ENCODE results near the gene GOLPH3.
"Not testable (repeated sequence)": the region's sequence is repeated elsewhere in the genome, so short reads cannot be mapped to it uniquely, and the experiment has no call there.

The GOLPH3 gene

GRCh38 chr5:32174011-32174870 lies at the start of gene GOLPH3:
TSS of gene GOLPH3 (minus strand) at chr5:32174319. CDS start at chr5:32174034, 285 bp downstream.
- peak; percentile 78 for DNase-seq (ENCODE audit: low spot score)

DNA sequence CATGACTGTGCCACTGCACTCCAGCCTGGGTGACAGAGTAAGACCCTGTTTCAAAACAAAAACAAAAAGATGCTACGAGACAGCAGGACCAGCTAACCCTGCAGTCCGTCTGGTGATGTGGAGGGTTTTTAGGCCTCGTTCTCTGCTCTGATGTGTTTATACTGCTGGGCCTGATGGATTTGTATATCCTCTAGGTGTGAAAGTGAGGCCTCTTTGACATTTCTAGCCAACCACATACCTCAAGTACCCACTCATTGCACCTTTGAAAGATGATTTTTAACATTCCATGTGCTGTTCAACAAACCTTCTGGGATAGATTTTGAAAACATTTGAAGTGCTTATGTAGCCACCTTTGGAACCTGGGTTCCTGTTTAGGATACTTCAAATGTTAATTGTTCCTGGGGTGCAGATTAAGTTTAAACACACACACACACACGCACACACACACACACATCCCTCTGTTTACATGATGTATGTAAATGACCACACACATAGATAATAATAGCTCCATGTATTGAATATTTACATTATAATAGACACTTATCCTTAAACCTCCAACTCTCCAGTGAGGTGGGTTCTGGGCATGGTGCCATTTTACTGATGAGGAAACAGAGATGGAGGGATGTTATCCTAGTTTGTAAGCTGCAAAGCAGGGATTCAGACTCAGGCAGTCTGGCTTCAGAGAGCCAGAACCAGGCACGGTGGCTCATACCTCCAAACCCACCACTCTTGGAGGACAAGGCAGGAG lies 48.8 kb upstream of the GOLPH3 start:
- DNase-seq (ENCODE audit: low spot score) = no peak

GRCh38 chr5:32217886-32218396 lies 43.8 kb upstream of the GOLPH3 start:
- no peak for DNase-seq (ENCODE audit: low spot score)

DNA sequence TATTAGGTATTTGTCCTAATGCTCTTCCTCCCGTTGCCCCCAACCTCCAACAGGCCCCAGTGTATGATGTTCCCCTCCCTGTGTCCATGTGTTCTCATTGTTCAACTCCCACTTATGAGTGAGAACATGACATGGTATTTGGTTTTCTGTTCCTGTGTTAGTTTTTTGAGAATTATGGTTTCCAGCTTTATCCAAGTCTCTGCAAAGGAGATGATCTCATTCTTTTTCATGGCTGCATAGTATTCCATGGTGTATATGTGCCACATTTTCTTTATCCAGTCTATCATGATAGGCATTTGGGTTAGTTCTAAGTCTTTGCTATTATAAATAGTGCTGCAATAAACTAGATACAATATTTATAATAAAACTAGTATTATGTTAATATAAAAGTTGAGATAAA lies 40.2 kb upstream of the GOLPH3 start:
- DNase-seq (ENCODE audit: low spot score) = not testable (repeated sequence)

DNA sequence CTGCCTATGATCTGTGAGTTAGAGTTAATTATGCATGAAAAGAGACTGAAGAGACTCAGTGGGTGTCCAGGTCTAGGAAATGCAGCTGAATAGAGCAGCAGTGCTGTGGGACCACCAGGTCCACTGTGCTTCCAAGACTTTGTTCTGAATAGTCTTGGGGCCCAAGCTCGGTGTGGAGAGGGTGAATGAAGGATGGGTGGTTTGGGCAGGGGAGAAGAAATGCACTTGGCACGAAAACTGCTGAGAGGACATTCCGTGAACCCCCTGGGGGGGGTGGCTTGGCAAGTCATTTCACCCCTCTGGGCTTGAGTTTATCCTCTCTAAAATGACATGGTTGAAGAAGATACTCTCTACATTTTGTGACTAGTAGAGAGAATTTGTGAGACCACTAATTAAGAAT lies 36.0 kb upstream of the GOLPH3 start:
- DNase-seq (ENCODE audit: low spot score) = no peak

DNA sequence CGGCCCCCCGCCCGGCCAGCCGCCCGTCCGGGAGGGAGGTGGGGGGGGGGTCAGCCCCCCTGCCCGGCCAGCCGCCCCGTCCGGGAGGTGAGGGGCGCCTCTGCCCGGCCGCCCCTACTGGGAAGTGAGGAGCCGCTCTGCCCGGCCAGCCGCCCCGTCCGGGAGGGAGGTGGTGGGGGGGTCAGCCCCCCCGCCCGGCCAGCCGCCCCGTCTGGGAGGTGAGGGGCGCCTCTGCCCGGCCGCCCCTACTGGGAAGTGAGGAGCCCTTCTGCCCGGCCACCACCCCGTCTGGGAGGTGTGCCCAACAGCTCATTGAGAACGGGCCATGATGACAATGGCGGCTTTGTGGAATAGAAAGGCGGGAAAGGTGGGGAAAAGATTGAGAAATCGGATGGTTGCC lies 34.7 kb upstream of the GOLPH3 start:
- not testable (repeated sequence) for DNase-seq (ENCODE audit: low spot score)

- no peak for DNase-seq (ENCODE audit: low spot score)
Observed at GRCh38 chr5:32207355-32207634, 33.2 kb upstream of the GOLPH3 start.

GRCh38 chr5:32206509-32207354 lies 32.6 kb upstream of the GOLPH3 start:
- no peak for DNase-seq (ENCODE audit: low spot score)

GRCh38 chr5:32206053-32206452 lies 31.9 kb upstream of the GOLPH3 start:
- DNase-seq (ENCODE audit: low spot score) = no peak

DNA sequence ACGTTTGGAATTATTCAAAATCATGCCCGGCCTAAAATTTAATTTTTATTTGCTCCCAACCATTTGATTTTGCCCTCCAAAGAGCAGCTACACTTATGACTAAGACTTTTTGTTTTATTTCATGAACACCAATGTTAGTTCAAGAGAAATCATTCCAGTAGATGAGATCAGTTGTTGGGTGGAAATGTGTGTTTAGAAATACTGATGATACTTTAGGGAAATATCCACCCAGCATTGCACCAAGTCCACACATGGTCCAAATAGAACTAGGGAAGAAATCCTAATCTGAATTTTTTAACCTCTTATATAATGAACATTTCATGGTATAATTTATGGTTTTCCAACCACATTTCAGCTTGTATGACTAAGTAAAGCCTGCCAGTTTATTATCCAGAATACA lies 28.3 kb upstream of the GOLPH3 start:
- DNase-seq (ENCODE audit: low spot score) = no peak

GRCh38 chr5:32201122-32201753 lies 27.1 kb upstream of the GOLPH3 start:
- no peak for DNase-seq (ENCODE audit: low spot score)

DNA sequence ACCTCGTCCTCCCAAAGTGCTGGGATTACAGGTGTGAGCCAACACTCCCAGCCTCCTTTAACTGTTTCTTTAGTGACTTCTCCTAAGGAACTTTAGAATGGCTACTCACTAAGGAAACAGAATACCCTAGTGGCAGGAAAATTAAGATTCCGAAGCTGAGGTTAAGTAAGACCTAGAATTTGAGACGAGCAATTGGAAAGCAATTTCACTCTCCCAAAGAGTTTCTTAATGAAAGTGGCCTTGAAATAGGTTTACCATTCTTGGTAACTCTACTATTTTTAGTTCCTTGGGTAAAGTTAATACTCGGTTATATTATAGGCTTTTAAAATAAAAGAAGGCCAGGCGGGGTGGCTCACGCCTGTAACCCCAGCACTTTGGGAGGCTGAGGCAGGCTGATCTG lies 22.9 kb upstream of the GOLPH3 start:
- no peak for DNase-seq (ENCODE audit: low spot score)

DNA sequence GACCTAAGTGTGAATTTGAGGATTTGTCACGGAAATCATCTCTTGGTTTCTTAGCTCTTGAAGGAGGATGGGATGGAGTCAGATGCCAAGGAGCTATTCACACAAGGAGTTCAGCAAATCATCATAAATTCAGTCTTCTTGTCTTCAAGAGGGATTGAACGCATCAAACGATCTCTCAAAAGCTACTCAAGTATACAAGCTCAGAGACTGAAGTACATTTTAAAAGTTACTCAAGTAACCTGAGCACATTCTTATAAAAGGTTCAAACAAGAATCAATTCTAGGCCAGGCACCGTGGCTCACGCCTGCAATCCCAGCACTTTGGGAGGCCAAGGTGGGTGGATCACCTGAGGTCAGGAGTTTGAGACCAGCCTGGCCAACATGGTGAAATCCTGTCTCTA lies 21.1 kb upstream of the GOLPH3 start:
- DNase-seq (ENCODE audit: low spot score) = no peak

- DNase-seq (ENCODE audit: low spot score) = no peak
Observed at GRCh38 chr5:32193591-32193990, 19.5 kb upstream of the GOLPH3 start.

- DNase-seq (ENCODE audit: low spot score) = no peak
Observed at GRCh38 chr5:32190095-32190494, 16.0 kb upstream of the GOLPH3 start.

- DNase-seq (ENCODE audit: low spot score) = no peak
Observed at GRCh38 chr5:32187675-32188074, 13.6 kb upstream of the GOLPH3 start.

DNA sequence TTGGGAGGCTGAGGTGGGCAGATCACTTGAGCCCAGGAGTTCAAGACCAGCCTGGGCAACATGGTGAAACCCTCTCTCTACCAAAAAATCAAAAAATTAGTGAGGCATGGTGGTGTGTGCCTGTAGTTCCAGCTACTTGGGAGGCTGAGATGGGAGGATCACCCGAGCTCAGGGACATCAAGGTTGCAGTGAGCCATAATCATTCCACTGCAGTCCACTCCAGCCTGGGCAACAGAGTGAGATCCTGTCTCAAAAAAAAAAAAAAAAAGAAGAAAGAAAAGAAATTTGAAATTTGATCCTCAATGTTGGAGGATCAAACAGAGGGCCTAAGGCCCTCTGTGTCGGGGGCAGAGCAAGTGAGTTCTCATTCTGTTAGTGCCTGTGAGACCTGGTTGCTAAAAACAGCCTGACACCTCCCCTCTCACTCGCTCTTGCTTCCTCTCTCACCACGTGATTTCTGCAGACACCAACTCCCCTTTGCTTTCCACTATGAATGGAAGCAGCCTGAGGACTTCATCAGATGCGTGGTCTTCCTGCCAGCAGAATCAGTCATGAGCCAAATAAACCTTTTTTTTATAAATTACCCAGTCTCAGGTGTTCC lies 8.4 kb upstream of the GOLPH3 start:
- no peak for DNase-seq (ENCODE audit: low spot score)

- DNase-seq (ENCODE audit: low spot score) = no peak
Observed at GRCh38 chr5:32173267-32174010, 680 bp downstream of the GOLPH3 start.

DNA sequence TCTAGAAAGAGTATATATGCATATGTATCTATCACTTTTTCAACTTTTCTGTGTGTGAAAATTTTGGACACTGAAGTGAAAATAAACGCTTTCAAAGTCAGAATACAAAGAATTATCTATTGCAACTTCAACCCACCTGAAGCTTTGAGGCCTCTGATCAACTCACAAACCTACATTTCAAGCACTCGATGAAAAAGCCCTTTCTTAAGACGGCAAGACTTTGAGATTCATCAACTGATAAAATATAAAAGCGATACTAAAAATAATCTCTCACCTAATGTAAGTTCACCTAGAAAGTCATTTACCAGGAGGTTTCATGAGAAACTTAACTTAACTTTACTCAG lies 1.2 kb downstream of the GOLPH3 start:
- no peak for DNase-seq (ENCODE audit: low spot score)

DNA sequence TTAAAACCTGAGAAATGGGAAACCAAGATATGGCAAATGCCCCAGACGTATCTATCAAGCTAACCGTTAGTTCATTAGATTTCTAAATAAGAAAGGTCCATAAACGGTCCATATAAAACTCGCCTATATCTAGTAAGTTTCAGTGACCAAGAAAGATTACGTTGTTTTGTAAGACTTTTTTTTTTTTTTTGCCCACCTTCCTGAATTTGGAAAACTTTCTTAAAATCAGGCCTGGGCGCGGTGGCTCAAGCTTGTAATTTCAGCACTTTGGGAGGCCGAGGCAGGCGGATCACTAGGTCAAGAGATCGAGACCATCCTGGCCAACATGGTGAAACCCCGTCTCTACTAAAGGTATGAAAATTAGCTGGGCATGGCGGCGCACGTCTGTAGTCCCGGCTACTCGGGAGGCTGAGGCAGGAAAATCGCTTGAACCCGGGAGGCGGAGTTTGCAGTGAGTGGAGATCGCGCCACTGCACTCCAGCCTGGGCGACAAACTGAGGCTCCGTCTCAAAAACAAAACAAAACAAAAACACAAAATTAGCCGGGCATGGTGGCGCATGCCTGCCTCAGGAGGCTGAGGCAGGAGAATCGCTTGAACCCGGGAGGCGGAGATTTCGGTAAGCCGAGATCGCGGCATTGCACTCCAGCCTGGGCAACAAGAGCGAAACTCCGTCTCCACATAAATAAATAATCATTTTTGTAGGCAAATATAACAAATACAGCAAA lies 1.8 kb downstream of the GOLPH3 start:
- DNase-seq (ENCODE audit: low spot score) = not testable (repeated sequence)

Measured in COLO829 (cell line).